AG10803 (cell line): Measurements from ENCODE around the gene SHANK2.

Experiments
- DNase-seq: peaks from one replicate; pipeline ENCODE4 v3.0.0; 2010; ENCODE audit warnings: low read depth
- H3K4me3 ChIP-seq: 2 replicates; pipeline ENCODE4 v1.5.1; 2011; ENCODE audit warnings: mild to moderate bottlenecking, low read length, control low read depth
- CTCF ChIP-seq: conservative IDR thresholded peaks from 2 replicates; pipeline ENCODE4 v1.5.1; 2011; ENCODE audit warnings: mild to moderate bottlenecking, low read length, control low read depth, inconsistent platforms

The SHANK2 gene

GRCh38 chr11:71294846-71295600, 42.6 kb upstream of the SHANK2 start:
- TF ChIP-seq CTCF: no peak
- no peak overlapping the region for H3K4me3 ChIP-seq
- DNase-seq: no peak

GRCh38 chr11:71293961-71294782, 41.8 kb upstream of the SHANK2 start:
- no peak for TF ChIP-seq CTCF
- DNase-seq: no peak

GRCh38 chr11:71286701-71287643, 34.6 kb upstream of the SHANK2 start:
- peak; percentile 100 for DNase-seq
- H3K4me3 ChIP-seq: no peak overlapping the region
- TF ChIP-seq CTCF: no peak

More at GRCh38 chr11:71293961-71294782, 41.8 kb upstream of the SHANK2 start:
- no peak overlapping the region for H3K4me3 ChIP-seq

GRCh38 chr11:71285111-71285510, 32.7 kb upstream of the SHANK2 start:
- H3K4me3 ChIP-seq: no peak overlapping the region
- TF ChIP-seq CTCF: no peak
- DNase-seq: no peak

- H3K4me3 ChIP-seq: no peak overlapping the region
- TF ChIP-seq CTCF: no peak
- no peak for DNase-seq
These were observed 32.2 kb upstream of the SHANK2 start for GRCh38 chr11:71284525-71285092.

- H3K4me3 ChIP-seq: no peak overlapping the region
- TF ChIP-seq CTCF: no peak
These were observed 31.6 kb upstream of the SHANK2 start for GRCh38 chr11:71283971-71284441.

More at GRCh38 chr11:71283971-71284441, 31.6 kb upstream of the SHANK2 start:
- no peak for DNase-seq
